ENCODE measurements around the gene CRYL1. TPM values are rescaled to one million over a fixed set of nuclear protein-coding genes. Genes with fewer than 3 reads are reported as not detected.

The CRYL1 gene
- total and polyA plus RNA-seq, 7 donors, result 33.0 to 183 (median 53.5) TPM

DNA sequence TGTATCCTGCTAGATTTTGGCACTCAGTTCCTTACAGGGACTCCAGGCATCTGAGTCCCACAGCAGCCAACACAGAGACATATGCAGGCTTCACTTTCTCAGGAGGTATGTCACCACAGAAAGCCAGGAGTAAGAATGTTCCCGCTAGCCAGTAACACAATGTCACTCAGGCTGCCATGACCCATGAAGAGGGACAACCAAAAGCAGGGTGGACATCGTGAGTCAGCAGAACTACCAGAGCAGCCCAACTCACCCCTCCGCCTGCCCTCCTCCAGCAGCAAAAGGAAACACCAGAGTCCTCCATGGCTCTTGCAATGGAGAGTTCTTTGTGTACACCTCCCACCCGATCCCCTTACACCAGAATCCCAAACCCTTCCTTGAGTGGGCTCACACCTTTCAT lies 95.4 kb downstream of the CRYL1 start:
- Histone ChIP-seq H3K27ac (no peak overlapping the region), H3K27me3 (no peaks in the 10 kb centered on the region), H3K4me1 (peaks cover 0 to 4% (median under 1%) of the 10 kb centered on the region in 4 donors), H3K4me3 (no peak overlapping the region), H3K36me3 (peaks cover 0 to 21% (median 0%) of the 10 kb centered on the region in 4 donors), H3K9me3 (no peaks in the 10 kb centered on the region)
- no peak for DNase-seq
- intact Hi-C loops (cut with DNase I), result no loop called here
- TF ChIP-seq POLR2A (IDR thresholded peaks at IDR 0.05) (no peak), EP300 (IDR thresholded peaks at IDR 0.05) (no peak), POLR2AphosphoS5 (IDR thresholded peaks at IDR 0.05) (no peak)
- TF ChIP-seq, protein P1, sequence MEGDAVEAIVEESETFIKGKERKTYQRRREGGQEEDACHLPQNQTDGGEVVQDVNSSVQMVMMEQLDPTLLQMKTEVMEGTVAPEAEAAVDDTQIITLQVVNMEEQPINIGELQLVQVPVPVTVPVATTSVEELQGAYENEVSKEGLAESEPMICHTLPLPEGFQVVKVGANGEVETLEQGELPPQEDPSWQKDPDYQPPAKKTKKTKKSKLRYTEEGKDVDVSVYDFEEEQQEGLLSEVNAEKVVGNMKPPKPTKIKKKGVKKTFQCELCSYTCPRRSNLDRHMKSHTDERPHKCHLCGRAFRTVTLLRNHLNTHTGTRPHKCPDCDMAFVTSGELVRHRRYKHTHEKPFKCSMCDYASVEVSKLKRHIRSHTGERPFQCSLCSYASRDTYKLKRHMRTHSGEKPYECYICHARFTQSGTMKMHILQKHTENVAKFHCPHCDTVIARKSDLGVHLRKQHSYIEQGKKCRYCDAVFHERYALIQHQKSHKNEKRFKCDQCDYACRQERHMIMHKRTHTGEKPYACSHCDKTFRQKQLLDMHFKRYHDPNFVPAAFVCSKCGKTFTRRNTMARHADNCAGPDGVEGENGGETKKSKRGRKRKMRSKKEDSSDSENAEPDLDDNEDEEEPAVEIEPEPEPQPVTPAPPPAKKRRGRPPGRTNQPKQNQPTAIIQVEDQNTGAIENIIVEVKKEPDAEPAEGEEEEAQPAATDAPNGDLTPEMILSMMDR (IDR thresholded peaks at IDR 0.05), result no peak
- WGBS, 2 donors, result 95 to 96% methylated on average over 4 of the region's 4 CpGs

DNA sequence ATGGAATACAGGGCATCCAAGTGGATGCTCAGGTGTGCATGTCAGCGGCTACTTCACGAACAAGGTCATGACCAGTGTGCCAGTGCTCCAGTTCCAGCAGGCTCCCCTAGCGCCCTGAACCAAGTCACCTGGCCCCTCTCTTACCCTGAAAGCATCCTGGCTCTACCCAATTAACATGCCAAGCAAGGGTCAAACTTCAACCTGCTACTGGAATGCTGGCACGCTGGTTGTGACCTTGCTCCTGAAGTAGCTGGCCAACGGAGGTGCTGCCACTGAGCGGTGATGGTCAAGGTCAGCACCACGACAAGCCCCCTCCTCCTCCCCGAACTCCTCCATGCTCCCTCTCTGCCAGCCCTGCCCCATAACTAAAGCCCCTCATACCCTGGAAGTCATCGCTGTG lies 96.0 kb downstream of the CRYL1 start:
- 96 to 97% methylated on average over 9 of the region's 9 CpGs for WGBS, 2 donors
- H3K4me3 ChIP-seq, result no peak overlapping the region
- peaks cover 0 to 10% (median 3%) of the 10 kb centered on the region in 4 donors for H3K4me1 ChIP-seq
- DNase-seq, result no peak
- TF ChIP-seq POLR2AphosphoS5 (IDR thresholded peaks at IDR 0.05) (no peak), POLR2A (IDR thresholded peaks at IDR 0.05) (no peak), EP300 (IDR thresholded peaks at IDR 0.05) (no peak)
- TF ChIP-seq, protein P1 (IDR thresholded peaks at IDR 0.05), result no peak
- H3K27me3 ChIP-seq, result no peaks in the 10 kb centered on the region
- no peaks in the 10 kb centered on the region for H3K9me3 ChIP-seq
- no peak overlapping the region for H3K27ac ChIP-seq
- peaks cover 0 to 21% (median 1%) of the 10 kb centered on the region in 4 donors for H3K36me3 ChIP-seq
- intact Hi-C loops (cut with DNase I), result no loop called here

DNA sequence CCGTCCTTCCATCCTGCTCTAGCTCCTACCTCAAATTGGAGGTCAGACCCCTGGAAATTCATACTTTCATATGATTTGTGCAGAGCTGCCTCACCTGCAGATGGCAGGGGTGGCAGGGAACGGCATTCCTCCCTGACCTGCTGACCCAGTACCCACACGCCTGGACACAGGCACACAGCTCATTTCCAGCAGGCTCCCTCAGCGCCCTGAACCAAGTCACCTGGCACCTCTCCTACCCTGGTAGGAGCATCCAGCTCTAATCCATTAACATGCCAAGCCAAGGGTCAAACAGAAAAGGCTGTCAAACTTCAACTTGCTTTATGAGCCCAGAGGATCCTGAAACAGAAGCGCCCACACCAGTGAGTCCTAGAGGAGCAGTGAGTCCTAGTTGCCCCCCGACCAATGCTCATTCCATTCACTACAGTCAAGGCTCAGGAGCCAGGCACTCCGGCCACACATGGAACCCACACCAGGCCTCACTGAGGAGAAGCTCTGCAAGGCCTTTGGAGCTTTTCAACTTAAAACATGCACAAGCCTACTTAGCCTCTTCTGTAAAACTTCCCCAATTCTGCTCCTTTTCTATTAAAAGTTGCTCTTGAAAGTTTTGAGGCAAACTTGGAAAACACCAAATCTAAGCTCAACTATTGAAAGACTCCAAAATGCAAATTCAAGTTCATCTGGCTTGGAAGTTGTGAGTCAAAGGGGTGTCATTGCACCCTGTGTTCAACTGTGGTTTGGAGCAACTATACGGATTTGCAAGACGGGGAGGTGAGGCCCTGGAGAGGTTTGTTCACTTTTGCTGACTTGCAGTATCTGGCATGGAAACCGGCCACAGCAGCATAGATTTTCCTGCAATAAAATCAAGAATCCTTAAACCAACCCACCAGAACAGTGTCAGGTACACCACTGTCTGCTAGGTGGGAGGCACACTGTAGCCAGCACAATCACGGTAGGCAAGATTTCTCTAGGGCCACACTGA lies 96.7 kb downstream of the CRYL1 start:
- intact Hi-C loops (cut with DNase I), result no loop called here
- Histone ChIP-seq H3K27me3 (no peaks in the 10 kb centered on the region), H3K4me3 (no peak overlapping the region), H3K27ac (no peak overlapping the region), H3K4me1 (peaks cover 0 to 10% (median 3%) of the 10 kb centered on the region in 4 donors), H3K9me3 (no peaks in the 10 kb centered on the region), H3K36me3 (peaks cover 0 to 21% (median 1%) of the 10 kb centered on the region in 4 donors)
- TF ChIP-seq, protein P1 (IDR thresholded peaks at IDR 0.05), result no peak
- TF ChIP-seq POLR2A (IDR thresholded peaks at IDR 0.05), result no peak
- TF ChIP-seq POLR2AphosphoS5 (IDR thresholded peaks at IDR 0.05), result no peak
- no peak for TF ChIP-seq EP300 (IDR thresholded peaks at IDR 0.05)
- WGBS, 2 donors, result 85 to 88% methylated on average over 11 of the region's 11 CpGs
- no peak for DNase-seq

DNA sequence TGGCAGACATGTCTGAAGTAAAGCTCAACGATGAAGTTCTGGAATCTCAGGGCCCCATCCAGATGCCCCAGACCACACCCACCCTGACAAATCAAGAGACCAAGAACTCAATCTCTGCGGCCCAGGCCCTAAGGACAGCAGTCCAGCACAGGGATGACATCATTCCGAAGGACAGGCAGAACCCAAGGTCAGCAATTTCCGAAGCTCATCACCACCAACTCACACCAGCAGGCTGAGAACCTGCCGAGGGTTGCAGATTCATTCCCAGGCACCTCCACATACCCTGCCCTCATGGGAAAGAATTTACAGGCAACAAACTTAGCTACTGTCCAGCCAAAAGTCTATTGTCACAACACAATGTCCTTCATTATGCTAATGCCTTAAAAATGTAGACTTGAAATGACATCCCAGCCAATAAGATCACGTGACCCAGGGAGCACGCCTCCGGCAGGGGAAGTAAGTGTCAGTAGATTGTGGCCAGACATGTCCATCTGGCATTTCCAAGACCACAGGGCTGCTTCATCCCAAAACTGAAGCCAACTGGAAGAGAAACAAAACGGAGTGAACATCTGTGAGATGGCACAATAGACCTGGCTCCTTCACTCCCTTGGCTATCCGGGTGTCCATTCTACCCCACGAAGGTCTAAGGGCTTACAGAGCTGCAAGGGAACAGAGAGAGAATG lies 98.8 kb downstream of the CRYL1 start:
- Histone ChIP-seq H3K27me3 (no peaks in the 10 kb centered on the region), H3K27ac (no peak overlapping the region), H3K4me3 (no peak overlapping the region), H3K36me3 (peaks cover 0 to 20% (median 1%) of the 10 kb centered on the region in 4 donors), H3K4me1 (peaks cover 0 to 10% (median 3%) of the 10 kb centered on the region in 4 donors), H3K9me3 (no peaks in the 10 kb centered on the region)
- TF ChIP-seq EP300 (IDR thresholded peaks at IDR 0.05) (no peak), POLR2A (IDR thresholded peaks at IDR 0.05) (no peak)
- no peak for DNase-seq
- WGBS, 2 donors, result 80 to 88% methylated on average over 11 of the region's 11 CpGs
- intact Hi-C loops (cut with DNase I), result no loop called here

DNA sequence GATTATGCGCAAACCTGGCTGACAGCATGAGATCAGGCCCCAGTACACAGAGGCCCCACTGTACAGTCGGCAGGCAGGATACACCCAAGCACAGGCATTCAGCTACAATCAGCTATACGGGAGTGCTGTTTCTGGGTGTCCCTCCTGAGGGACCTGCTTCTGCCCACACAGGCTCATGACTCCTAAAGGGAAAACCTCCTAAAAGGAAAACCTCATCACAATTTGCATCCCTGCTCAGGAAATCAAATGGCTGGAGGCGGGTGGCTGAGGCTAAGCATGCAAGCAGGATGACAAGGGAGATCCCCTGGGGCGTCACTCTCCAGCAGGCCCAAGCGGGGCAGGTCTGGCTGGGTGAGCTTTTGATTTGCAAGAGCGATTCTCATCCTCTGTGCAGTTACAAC lies 99.8 kb downstream of the CRYL1 start:
- H3K27ac ChIP-seq, result no peak overlapping the region
- intact Hi-C loops (cut with DNase I), result no loop called here
- H3K9me3 ChIP-seq, result no peaks in the 10 kb centered on the region
- H3K4me3 ChIP-seq, result no peak overlapping the region
- no peak for TF ChIP-seq POLR2A (IDR thresholded peaks at IDR 0.05)
- TF ChIP-seq EP300 (IDR thresholded peaks at IDR 0.05), result no peak
- TF ChIP-seq, protein P1 (IDR thresholded peaks at IDR 0.05), result no peak
- no peak for TF ChIP-seq POLR2AphosphoS5 (IDR thresholded peaks at IDR 0.05)
- peaks cover 0 to 10% (median 3%) of the 10 kb centered on the region in 4 donors for H3K4me1 ChIP-seq
- no peak for DNase-seq
- WGBS, 2 donors, result 84 to 93% methylated on average over 7 of the region's 7 CpGs
- H3K36me3 ChIP-seq, result peaks cover 0 to 12% (median 1%) of the 10 kb centered on the region in 4 donors
- H3K27me3 ChIP-seq, result no peaks in the 10 kb centered on the region

All from sigmoid colon (tissue), 7 donors.